Fibroblast of the aortic adventitia (primary cell): ENCODE data around the gene G3BP1. TPM values are rescaled to one million over a fixed set of nuclear protein-coding genes. Genes with fewer than 3 reads are reported as not detected.
A peak's percentile ranks its signal among the peaks of the same experiment; 100 is the strongest.

Experiments
- DNase-seq: peaks from one replicate; pipeline ENCODE4 v3.0.0-alpha.2; 2010; ENCODE audit warnings: low read depth
- H3K4me3 ChIP-seq: 2 replicates; pipeline ENCODE4 v1.5.1; 2011; ENCODE audit warnings: low read depth, mild to moderate bottlenecking, control low read depth, low read length, moderate library complexity
- CTCF ChIP-seq: IDR thresholded peaks from 2 replicates; pipeline ENCODE4 v1.5.1; 2011; ENCODE audit warnings: mild to moderate bottlenecking, low read length, control low read depth, inconsistent platforms; ENCODE audit not compliant: insufficient read depth
- total RNA-seq: library from RNA; depleted of rRNA; stranded (reverse); fragments of >200 nt; gene quantifications from 2 replicates; pipeline ENCODE4 v1.2.3, GENCODE V29; 2012; ENCODE audit warnings: low replicate concordance

The G3BP1 gene
- total RNA-seq, 1 donor: 239 TPM

DNA sequence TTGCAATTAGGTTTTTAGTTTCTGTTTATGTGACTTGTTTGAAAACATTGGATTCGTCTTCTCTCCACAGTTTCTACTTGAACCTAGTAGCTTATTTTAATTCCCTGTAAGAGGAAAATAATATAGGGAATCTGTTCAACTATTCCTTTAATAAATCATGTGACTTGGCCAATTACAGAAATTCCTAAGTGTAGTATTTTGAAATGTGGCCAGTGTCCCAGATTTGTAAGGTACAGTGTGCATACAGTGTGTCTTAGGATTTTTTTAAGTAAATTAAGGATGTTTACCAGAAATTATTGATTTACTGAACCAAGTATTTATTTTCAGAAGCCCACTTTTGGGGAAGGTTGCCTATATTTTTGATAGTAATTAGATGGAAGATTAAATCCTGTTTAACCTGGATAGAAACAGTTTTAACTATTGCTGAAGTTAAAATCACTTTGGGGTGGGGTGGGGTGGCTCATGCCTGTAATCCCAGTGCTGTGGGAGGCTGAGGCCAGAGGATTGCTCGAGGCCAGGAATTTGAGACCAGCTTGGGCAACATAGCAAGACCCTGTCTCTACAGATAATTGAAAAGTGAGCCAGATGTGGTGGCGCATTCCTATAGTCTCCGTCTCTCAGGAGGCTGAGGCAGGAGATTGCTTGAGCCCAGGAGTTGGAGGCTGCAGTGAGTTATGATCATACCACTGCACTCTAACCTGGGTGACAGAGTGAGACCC lies 36.9 kb downstream of the G3BP1 start:
- TF ChIP-seq CTCF: no peak
- no peak overlapping the region for H3K4me3 ChIP-seq
- DNase-seq: peak; percentile 46

- H3K4me3 ChIP-seq: no peak overlapping the region
- peak; percentile 34 for DNase-seq
- no peak for TF ChIP-seq CTCF
Measured at GRCh38 chr5:151810449-151810848, 38.7 kb downstream of the G3BP1 start.

GRCh38 chr5:151810897-151811296 lies 39.1 kb downstream of the G3BP1 start:
- DNase-seq: peak; percentile 20
- H3K4me3 ChIP-seq: no peak overlapping the region
- no peak for TF ChIP-seq CTCF

GRCh38 chr5:151811593-151812321 lies 40.0 kb downstream of the G3BP1 start:
- H3K4me3 ChIP-seq: no peak overlapping the region
- DNase-seq: peak; percentile 80
- no peak for TF ChIP-seq CTCF

GRCh38 chr5:151812757-151813309 lies 41.1 kb downstream of the G3BP1 start:
- H3K4me3 ChIP-seq: no peak overlapping the region
- TF ChIP-seq CTCF: no peak
- peak; percentile 65 for DNase-seq

DNA sequence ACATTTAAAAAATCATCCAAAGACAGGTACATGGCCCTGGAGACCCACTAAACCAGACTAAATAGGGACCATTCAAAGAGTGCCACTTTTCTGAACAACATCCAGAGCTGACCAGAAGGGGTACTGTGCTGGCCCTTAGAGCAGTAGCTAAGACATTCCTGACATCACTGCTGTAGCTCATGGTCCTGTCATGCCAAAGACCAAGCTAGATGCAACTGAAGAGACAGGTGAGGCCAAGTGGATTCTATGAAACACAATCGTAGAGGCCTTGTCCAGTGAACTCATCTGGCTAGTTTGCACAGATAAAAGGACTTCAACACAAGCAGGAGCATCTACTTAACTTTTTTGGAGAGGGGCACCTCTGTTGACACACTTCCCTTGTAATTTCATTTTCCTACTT lies 43.3 kb downstream of the G3BP1 start:
- DNase-seq: no peak
- no peak for TF ChIP-seq CTCF
- no peak overlapping the region for H3K4me3 ChIP-seq
